HCT116 (cell line): ENCODE results near the gene GJD2. TPM values are rescaled to one million over a fixed set of nuclear protein-coding genes. Genes with fewer than 3 reads are reported as not detected.

Source experiments
- ATAC-seq: fragments of 200-7000 bp; cut with Tn5 transposase; 2 replicates; pipeline ENCODE4 v1.9.1; 2020; ENCODE audit warnings: mild to moderate bottlenecking, moderate library complexity
- BruUV-seq: library from RNA; stranded (reverse); fragments of 400-500 nt; replicated peaks from 2 replicates; lab custom pipeline; 2021; lab: Mats Ljungman, UMichigan
- CTCF ChIA-PET: fragments of 300-600 bp; sonication (Branson Sonifier 250); formaldehyde crosslinking; loops from one replicate; lab custom pipeline; 2021; ENCODE audit warnings: antibody characterized with exemption; lab: Charles Lee
- POLR2A ChIA-PET: fragments of 300-600, 350-600 bp; sonication (Branson Sonifier 250); formaldehyde crosslinking; loops from one replicate; lab custom pipeline; 2021; ENCODE audit warnings: antibody characterized with exemption; lab: Charles Lee
- RAD21 ChIA-PET, 2 experiments: fragments of 300-600 bp; sonication (Branson Sonifier 250); formaldehyde crosslinking; loops; one replicate each; lab custom pipeline; 2023; ENCODE audit warnings: low total read pairs in 2 of 2; ENCODE audit not compliant: uncharacterized antibody in 2 of 2, unreplicated experiment in 2 of 2, low non-redundant PET in 1 of 2; lab: Charles Lee
- DNase-seq: peaks from one replicate; pipeline ENCODE4 v3.0.0-alpha.2; 2010; ENCODE audit warnings: low read depth, low spot score
- H2AFZ ChIP-seq: fragments of 200-600 bp; shearing (Covaris generic), sonication (generic); 2 replicates; pipeline ENCODE4 v1.6.1; 2017; ENCODE audit warnings: low read depth, mixed run types, mixed read lengths, antibody characterized with exemption, low read length; ENCODE audit not compliant: poor library complexity, severe bottlenecking
- H3K27ac ChIP-seq: 2 replicates; pipeline ENCODE4 v1.5.1; 2012; ENCODE audit warnings: low read depth, low read length
- H3K27me3 ChIP-seq: fragments of 200-600 bp; sonication (generic); 2 replicates; pipeline ENCODE4 v1.6.1; 2016; ENCODE audit warnings: mixed run types, low read length, mixed read lengths; ENCODE audit not compliant: insufficient read depth
- H3K36me3 ChIP-seq, 2 experiments: fragments of 200-500 bp in 1 of 2; fragments of 200-600 bp in 1 of 2; sonication (Bioruptor generic) in 1 of 2; sonication (generic) in 1 of 2; 2 replicates each; pipeline versions ENCODE4 v1.5.1 to v1.6.1; 2014 to 2016; ENCODE audit warnings: low read length in 2 of 2, inconsistent platforms in 1 of 2, mixed read lengths in 1 of 2, mixed run types in 1 of 2; ENCODE audit not compliant: insufficient read depth in 2 of 2, control insufficient read depth in 1 of 2
- H3K4me1 ChIP-seq, 2 experiments: fragments of 200-600 bp in 1 of 2; sonication (generic) in 1 of 2; 2 replicates each; pipeline versions ENCODE4 v1.5.1 to v1.6.1; 2012 to 2017; ENCODE audit warnings: low read length in 2 of 2, inconsistent platforms in 1 of 2, mild to moderate bottlenecking in 1 of 2, mixed read lengths in 1 of 2, mixed run types in 1 of 2, moderate library complexity in 1 of 2; ENCODE audit not compliant: insufficient read depth in 2 of 2, control insufficient read depth in 1 of 2
- H3K4me2 ChIP-seq: fragments of 200-600 bp; sonication (generic); 2 replicates; pipeline ENCODE4 v1.6.1; 2017; ENCODE audit warnings: mixed run types, low read length, mixed read lengths
- H3K4me3 ChIP-seq, 2 experiments: fragments of 200-600 bp in 1 of 2; sonication (generic) in 1 of 2; replicated peaks in 1 of 2; 2 replicates each; pipeline ENCODE4 v1.5.1; 2011 to 2016; ENCODE audit warnings: low read length in 2 of 2, control low read depth in 1 of 2, low read depth in 1 of 2, mild to moderate bottlenecking in 1 of 2, mixed read lengths in 1 of 2, mixed run types in 1 of 2
- H3K79me2 ChIP-seq: fragments of 200-600 bp; sonication (generic); 2 replicates; pipeline ENCODE4 v1.6.1; 2017; ENCODE audit warnings: mild to moderate bottlenecking, mixed run types, low read length, moderate library complexity, mixed read lengths; ENCODE audit not compliant: insufficient read depth
- H3K9ac ChIP-seq: fragments of 200-600 bp; sonication (generic); 2 replicates; pipeline ENCODE4 v1.6.1; 2016; ENCODE audit warnings: low read length, mixed read lengths
- H3K9me2 ChIP-seq: fragments of 200-600 bp; sonication (generic), shearing (Covaris generic); 2 replicates; pipeline ENCODE4 v1.6.1; 2017; ENCODE audit warnings: mixed run types, mild to moderate bottlenecking, moderate library complexity; ENCODE audit not compliant: insufficient read depth
- H3K9me3 ChIP-seq, 2 experiments: fragments of 200-500 bp in 1 of 2; fragments of 200-600 bp in 1 of 2; sonication (Bioruptor generic) in 1 of 2; sonication (generic) in 1 of 2; 2 replicates each; pipeline ENCODE4 v1.6.1; 2014 to 2017; ENCODE audit warnings: low read length in 2 of 2, mixed read lengths in 2 of 2, inconsistent platforms in 1 of 2, low read depth in 1 of 2, mild to moderate bottlenecking in 1 of 2, mixed run types in 1 of 2, moderate library complexity in 1 of 2; ENCODE audit not compliant: control insufficient read depth in 1 of 2, insufficient read depth in 1 of 2
- H4K20me1 ChIP-seq: fragments of 200-600 bp; sonication (generic), shearing (Covaris generic); 2 replicates; pipeline ENCODE4 v1.6.1; 2017; ENCODE audit warnings: mixed run types, mild to moderate bottlenecking, moderate library complexity; ENCODE audit not compliant: insufficient read depth
- CBX3 ChIP-seq: IDR thresholded peaks from 2 replicates; pipeline ENCODE4 v1.6.1; 2012; ENCODE audit warnings: low read depth
- CEBPB ChIP-seq: IDR thresholded peaks from 2 replicates; pipeline ENCODE4 v1.6.1; 2012; ENCODE audit warnings: low read depth
- EGR1 ChIP-seq: IDR thresholded peaks from 2 replicates; pipeline ENCODE4 v1.6.1; 2012; ENCODE audit warnings: low read depth
- EZH2phosphoT487 ChIP-seq: fragments of 200-600 bp; IDR thresholded peaks from 2 replicates; pipeline ENCODE4 v1.6.1; 2018; ENCODE audit warnings: antibody characterized with exemption, borderline replicate concordance
- POLR2AphosphoS5 ChIP-seq: IDR thresholded peaks from 2 replicates; pipeline ENCODE4 v1.6.1; 2011; ENCODE audit warnings: mild to moderate bottlenecking, low read depth, low read length, moderate library complexity
- RAD21 ChIP-seq: IDR thresholded peaks from 2 replicates; pipeline ENCODE4 v1.6.1; 2012; ENCODE audit warnings: low read depth, mild to moderate bottlenecking
- SP1 ChIP-seq: IDR thresholded peaks from 2 replicates; pipeline ENCODE4 v1.6.1; 2012; ENCODE audit warnings: low read depth
- SRF ChIP-seq: IDR thresholded peaks from 2 replicates; pipeline ENCODE4 v1.6.1; 2012; ENCODE audit warnings: low read depth
- ZFX ChIP-seq: fragments of 450-650 bp; IDR thresholded peaks from 2 replicates; pipeline ENCODE4 v1.6.1; 2017
- ZNF274 ChIP-seq: fragments of 200-500 bp; sonication (Bioruptor generic); IDR thresholded peaks from 2 replicates; pipeline ENCODE4 v1.6.1; 2014; ENCODE audit warnings: mild to moderate bottlenecking, low read depth, low read length, inconsistent platforms
- intact Hi-C: fragments of 100-400 bp; cut with micrococcal nuclease; formaldehyde crosslinking; loops from 2 replicates; pipeline ENCODE4 v1.10.0; 2022
- total RNA-seq: library from RNA; stranded (reverse); gene quantifications from one replicate; pipeline ENCODE4 v1.2.1, GENCODE V29; 2021; ENCODE audit not compliant: unreplicated experiment
- TF ChIP-seq, protein P1 (sequence below): IDR thresholded peaks from 2 replicates; pipeline ENCODE4 v1.6.1; 2012
- TF ChIP-seq, protein P2 (sequence below): IDR thresholded peaks from 2 replicates; pipeline ENCODE4 v1.6.1; 2012
- TF ChIP-seq, protein P3 (sequence below): IDR thresholded peaks from 2 replicates; pipeline ENCODE4 v1.6.1; 2011; ENCODE audit warnings: mild to moderate bottlenecking, low read length, moderate library complexity; ENCODE audit not compliant: insufficient replicate concordance; ENCODE audit errors: extremely low read depth

Gene GJD2
- total RNA-seq, 1 experiment from 2014 or later, result not detected

DNA sequence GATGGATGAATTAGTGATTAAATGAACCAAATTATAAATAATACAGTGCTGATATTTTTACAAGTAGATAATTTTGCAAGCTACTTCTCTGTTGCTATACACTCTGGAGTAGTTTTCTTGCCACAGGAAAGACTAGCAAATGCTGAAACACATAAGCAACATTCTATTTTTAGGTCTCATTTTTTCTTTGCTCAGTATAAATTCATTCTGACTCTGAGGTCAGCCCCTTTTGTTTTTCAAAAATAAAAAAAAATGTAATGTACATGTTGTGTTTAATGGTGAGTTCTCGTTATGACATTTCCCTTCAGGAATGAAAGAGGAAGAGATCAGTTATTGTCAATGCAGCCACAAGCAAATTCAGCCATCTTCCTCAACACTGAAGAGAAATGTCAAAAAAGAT is 24.9 kb downstream of the GJD2 start:
- peaks cover 17% of the 10 kb centered on the region; the same call in 1 of the 2 replicates for H3K27me3 ChIP-seq
- ChIA-PET RAD21 (no interaction called here), CTCF (no interaction called here), POLR2A (no interaction called here)
- H3K4me2 ChIP-seq, result no peak overlapping the region
- no peak for DNase-seq
- no peak overlapping the region for H3K4me3 ChIP-seq
- H4K20me1 ChIP-seq, result no peaks in the 10 kb centered on the region
- no peaks in the 10 kb centered on the region for H3K9me2 ChIP-seq
- H2AFZ ChIP-seq, result no peak overlapping the region
- H3K79me2 ChIP-seq, result no peaks in the 10 kb centered on the region
- no peak overlapping the region for H3K27ac ChIP-seq
- H3K36me3 ChIP-seq, result no peaks in the 10 kb centered on the region
- H3K4me1 ChIP-seq, result no peaks in the 10 kb centered on the region
- ATAC-seq, result no peak
- no peaks in the 10 kb centered on the region for H3K9me3 ChIP-seq
- no TSS peak for BruUV-seq
- intact Hi-C loops, result no loop called here
- TF ChIP-seq ZFX, result no peak
- TF ChIP-seq RAD21, result no peak
- TF ChIP-seq SRF, result no peak
- no peak for TF ChIP-seq SP1
- no peak for TF ChIP-seq EZH2phosphoT487
- TF ChIP-seq, protein P1, sequence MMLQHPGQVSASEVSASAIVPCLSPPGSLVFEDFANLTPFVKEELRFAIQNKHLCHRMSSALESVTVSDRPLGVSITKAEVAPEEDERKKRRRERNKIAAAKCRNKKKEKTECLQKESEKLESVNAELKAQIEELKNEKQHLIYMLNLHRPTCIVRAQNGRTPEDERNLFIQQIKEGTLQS, result no peak
- no peak for TF ChIP-seq CBX3
- no peak for TF ChIP-seq EGR1
- TF ChIP-seq CEBPB, result no peak
- TF ChIP-seq, protein P2, sequence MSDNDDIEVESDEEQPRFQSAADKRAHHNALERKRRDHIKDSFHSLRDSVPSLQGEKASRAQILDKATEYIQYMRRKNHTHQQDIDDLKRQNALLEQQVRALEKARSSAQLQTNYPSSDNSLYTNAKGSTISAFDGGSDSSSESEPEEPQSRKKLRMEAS, result no peak
- no peak for TF ChIP-seq POLR2AphosphoS5
- TF ChIP-seq, protein P3, sequence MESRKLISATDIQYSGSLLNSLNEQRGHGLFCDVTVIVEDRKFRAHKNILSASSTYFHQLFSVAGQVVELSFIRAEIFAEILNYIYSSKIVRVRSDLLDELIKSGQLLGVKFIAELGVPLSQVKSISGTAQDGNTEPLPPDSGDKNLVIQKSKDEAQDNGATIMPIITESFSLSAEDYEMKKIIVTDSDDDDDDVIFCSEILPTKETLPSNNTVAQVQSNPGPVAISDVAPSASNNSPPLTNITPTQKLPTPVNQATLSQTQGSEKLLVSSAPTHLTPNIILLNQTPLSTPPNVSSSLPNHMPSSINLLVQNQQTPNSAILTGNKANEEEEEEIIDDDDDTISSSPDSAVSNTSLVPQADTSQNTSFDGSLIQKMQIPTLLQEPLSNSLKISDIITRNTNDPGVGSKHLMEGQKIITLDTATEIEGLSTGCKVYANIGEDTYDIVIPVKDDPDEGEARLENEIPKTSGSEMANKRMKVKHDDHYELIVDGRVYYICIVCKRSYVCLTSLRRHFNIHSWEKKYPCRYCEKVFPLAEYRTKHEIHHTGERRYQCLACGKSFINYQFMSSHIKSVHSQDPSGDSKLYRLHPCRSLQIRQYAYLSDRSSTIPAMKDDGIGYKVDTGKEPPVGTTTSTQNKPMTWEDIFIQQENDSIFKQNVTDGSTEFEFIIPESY, result no peak
- TF ChIP-seq ZNF274, result no peak
- no peak overlapping the region for H3K9ac ChIP-seq
